Measurements from ENCODE around the gene HAGHL. TPM values are rescaled to one million over a fixed set of nuclear protein-coding genes. Genes with fewer than 3 reads are reported as not detected.

Gene HAGHL
- total and polyA plus RNA-seq, 2 experiments from 2014 or later = 15.5 to 31.5 TPM

DNA sequence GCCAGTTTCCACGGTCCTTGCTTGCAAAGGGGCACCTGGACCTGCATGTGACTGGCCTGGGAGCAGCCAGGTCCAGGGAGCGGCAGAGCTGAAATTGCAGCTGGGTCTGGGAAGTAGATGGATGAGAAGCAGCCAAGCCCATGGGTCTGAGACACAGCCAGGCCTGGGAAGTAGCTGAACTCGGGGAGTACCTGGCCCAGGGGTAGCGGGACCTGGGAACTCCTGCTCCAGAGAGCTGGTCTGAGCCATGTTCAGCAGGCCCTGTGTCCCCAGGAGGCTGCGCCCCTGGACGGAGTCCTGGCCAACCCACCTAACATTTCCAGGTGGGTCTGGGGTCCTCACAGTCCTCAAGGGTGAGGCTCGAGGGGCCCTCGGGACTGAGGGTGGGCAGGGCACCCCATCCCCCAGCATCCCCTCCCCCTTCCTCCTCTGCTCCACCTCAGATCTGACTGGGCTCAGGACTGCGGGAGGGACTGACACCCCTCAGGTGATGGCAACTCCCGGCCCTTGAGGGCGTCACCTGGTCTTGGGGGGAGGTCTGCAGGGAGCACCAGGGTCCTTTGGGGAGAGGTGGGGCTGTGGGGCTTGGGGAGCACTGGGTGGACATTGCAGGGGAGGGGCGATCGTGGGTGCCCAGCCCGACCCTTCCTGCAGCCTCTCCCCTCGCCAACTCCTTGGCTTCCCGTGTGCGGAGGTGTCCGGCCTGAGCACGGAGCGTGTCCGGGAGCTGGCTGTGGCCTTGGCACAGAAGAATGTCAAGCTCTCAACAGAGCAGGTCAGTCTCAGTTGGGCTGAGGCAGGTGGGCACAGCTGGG, 36.7 kb downstream of the HAGHL start:
- Histone ChIP-seq H3K4me2 (no peak overlapping the region), H3K79me2 (no peaks in the 10 kb centered on the region), H2AFZ (no peak overlapping the region), H3K36me3 (replicated peaks; ENCODE audit: insufficient read depth, low read depth) (no peaks in the 10 kb centered on the region), H3K4me3 (no peak overlapping the region), H3K27ac (no peak overlapping the region), H3K9me3 (ENCODE audit: low read depth) (no peaks in the 10 kb centered on the region), H3K4me1 (ENCODE audit: insufficient read depth) (peaks cover 7% of the 10 kb centered on the region), H3K27me3 (no peaks in the 10 kb centered on the region), H4K20me1 (ENCODE audit: insufficient read depth, poor library complexity, severe bottlenecking) (no peaks in the 10 kb centered on the region), H3K9me2 (replicated peaks; ENCODE audit: insufficient read depth) (no peaks in the 10 kb centered on the region)
- TF ChIP-seq EZH2 (IDR thresholded peaks at IDR 0.05; ENCODE audit: borderline replicate concordance) (no peak), EZH2phosphoT487 (IDR thresholded peaks at IDR 0.05; ENCODE audit: low read depth, severe bottlenecking, unreplicated experiment) (no peak)
- TF ChIP-seq, protein P1, sequence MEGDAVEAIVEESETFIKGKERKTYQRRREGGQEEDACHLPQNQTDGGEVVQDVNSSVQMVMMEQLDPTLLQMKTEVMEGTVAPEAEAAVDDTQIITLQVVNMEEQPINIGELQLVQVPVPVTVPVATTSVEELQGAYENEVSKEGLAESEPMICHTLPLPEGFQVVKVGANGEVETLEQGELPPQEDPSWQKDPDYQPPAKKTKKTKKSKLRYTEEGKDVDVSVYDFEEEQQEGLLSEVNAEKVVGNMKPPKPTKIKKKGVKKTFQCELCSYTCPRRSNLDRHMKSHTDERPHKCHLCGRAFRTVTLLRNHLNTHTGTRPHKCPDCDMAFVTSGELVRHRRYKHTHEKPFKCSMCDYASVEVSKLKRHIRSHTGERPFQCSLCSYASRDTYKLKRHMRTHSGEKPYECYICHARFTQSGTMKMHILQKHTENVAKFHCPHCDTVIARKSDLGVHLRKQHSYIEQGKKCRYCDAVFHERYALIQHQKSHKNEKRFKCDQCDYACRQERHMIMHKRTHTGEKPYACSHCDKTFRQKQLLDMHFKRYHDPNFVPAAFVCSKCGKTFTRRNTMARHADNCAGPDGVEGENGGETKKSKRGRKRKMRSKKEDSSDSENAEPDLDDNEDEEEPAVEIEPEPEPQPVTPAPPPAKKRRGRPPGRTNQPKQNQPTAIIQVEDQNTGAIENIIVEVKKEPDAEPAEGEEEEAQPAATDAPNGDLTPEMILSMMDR (IDR thresholded peaks at IDR 0.05; ENCODE audit: poor library complexity) = no peak
- DNase-seq (ENCODE audit: low spot score) = no peak
- WGBS (ENCODE audit: low lambda C conversion rate, missing lambda C conversion rate) = 90% methylated on average over 11 of the region's 21 CpGs

GRCh38 chr16:764184-764750, 37.4 kb downstream of the HAGHL start:
- 91% methylated on average over 17 of the region's 20 CpGs for WGBS (ENCODE audit: low lambda C conversion rate, missing lambda C conversion rate)
- no peaks in the 10 kb centered on the region for H3K27me3 ChIP-seq

DNA sequence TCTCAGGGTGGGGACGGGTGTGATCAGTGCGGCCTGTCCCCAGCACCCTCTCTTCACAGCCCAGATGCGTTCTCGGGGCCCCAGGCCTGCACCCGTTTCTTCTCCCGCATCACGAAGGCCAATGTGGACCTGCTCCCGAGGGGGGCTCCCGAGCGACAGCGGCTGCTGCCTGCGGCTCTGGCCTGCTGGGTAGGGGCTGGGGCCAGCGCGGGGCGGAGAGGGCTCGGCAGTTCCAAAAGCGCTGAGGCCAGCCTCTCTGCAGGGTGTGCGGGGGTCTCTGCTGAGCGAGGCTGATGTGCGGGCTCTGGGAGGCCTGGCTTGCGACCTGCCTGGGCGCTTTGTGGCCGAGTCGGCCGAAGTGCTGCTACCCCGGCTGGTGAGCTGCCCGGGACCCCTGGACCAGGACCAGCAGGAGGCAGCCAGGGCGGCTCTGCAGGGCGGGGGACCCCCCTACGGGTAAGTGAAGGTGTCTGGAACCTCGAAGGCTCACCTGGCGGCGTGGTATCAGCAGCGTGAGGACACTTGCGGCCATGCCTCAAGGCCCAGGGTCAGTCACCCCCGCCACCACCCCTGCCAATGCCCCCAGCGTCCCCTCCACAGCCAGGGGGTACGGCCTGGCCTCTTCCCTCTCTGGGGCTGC, 38.1 kb downstream of the HAGHL start:
- 92% methylated on average over 32 of the region's 38 CpGs for WGBS (ENCODE audit: low lambda C conversion rate, missing lambda C conversion rate)
- H3K9me2 ChIP-seq (replicated peaks; ENCODE audit: insufficient read depth) = no peaks in the 10 kb centered on the region
- H3K79me2 ChIP-seq = no peaks in the 10 kb centered on the region
- no peak overlapping the region for H3K4me3 ChIP-seq
- H2AFZ ChIP-seq = no peak overlapping the region
- no peaks in the 10 kb centered on the region for H4K20me1 ChIP-seq (ENCODE audit: insufficient read depth, poor library complexity, severe bottlenecking)
- H3K9me3 ChIP-seq (ENCODE audit: low read depth) = no peaks in the 10 kb centered on the region
- DNase-seq (ENCODE audit: low spot score) = no peak
- no peak overlapping the region for H3K4me2 ChIP-seq
- H3K27me3 ChIP-seq = no peaks in the 10 kb centered on the region
- no peaks in the 10 kb centered on the region for H3K36me3 ChIP-seq (replicated peaks; ENCODE audit: insufficient read depth, low read depth)
- no peak for TF ChIP-seq EZH2phosphoT487 (IDR thresholded peaks at IDR 0.05; ENCODE audit: low read depth, severe bottlenecking, unreplicated experiment)
- TF ChIP-seq, protein P1 (IDR thresholded peaks at IDR 0.05; ENCODE audit: poor library complexity) = no peak
- no peak for TF ChIP-seq EZH2 (IDR thresholded peaks at IDR 0.05; ENCODE audit: borderline replicate concordance)
- H3K27ac ChIP-seq = no peak overlapping the region
- peaks cover 7% of the 10 kb centered on the region for H3K4me1 ChIP-seq (ENCODE audit: insufficient read depth)

More at GRCh38 chr16:764184-764750, 37.4 kb downstream of the HAGHL start:
- TF ChIP-seq EZH2phosphoT487 (IDR thresholded peaks at IDR 0.05; ENCODE audit: low read depth, severe bottlenecking, unreplicated experiment) = no peak
- TF ChIP-seq EZH2 (IDR thresholded peaks at IDR 0.05; ENCODE audit: borderline replicate concordance) = no peak
- TF ChIP-seq, protein P1 (IDR thresholded peaks at IDR 0.05; ENCODE audit: poor library complexity) = no peak
- Histone ChIP-seq H3K9me2 (replicated peaks; ENCODE audit: insufficient read depth) (no peaks in the 10 kb centered on the region), H2AFZ (no peak overlapping the region), H3K4me1 (ENCODE audit: insufficient read depth) (peaks cover 7% of the 10 kb centered on the region), H3K27ac (no peak overlapping the region), H3K79me2 (no peaks in the 10 kb centered on the region), H3K36me3 (replicated peaks; ENCODE audit: insufficient read depth, low read depth) (no peaks in the 10 kb centered on the region), H3K4me2 (no peak overlapping the region), H3K9me3 (ENCODE audit: low read depth) (no peaks in the 10 kb centered on the region), H3K4me3 (no peak overlapping the region), H4K20me1 (ENCODE audit: insufficient read depth, poor library complexity, severe bottlenecking) (no peaks in the 10 kb centered on the region)
- DNase-seq (ENCODE audit: low spot score) = no peak
